Inflammatory macrophage (primary cell): Measurements from ENCODE around the gene SLC25A10.

Experiments used
- DNase-seq, 2 donors: peaks; one replicate each; pipeline ENCODE4 v3.0.0-alpha.2; 2020 to 2022

The SLC25A10 gene

DNA sequence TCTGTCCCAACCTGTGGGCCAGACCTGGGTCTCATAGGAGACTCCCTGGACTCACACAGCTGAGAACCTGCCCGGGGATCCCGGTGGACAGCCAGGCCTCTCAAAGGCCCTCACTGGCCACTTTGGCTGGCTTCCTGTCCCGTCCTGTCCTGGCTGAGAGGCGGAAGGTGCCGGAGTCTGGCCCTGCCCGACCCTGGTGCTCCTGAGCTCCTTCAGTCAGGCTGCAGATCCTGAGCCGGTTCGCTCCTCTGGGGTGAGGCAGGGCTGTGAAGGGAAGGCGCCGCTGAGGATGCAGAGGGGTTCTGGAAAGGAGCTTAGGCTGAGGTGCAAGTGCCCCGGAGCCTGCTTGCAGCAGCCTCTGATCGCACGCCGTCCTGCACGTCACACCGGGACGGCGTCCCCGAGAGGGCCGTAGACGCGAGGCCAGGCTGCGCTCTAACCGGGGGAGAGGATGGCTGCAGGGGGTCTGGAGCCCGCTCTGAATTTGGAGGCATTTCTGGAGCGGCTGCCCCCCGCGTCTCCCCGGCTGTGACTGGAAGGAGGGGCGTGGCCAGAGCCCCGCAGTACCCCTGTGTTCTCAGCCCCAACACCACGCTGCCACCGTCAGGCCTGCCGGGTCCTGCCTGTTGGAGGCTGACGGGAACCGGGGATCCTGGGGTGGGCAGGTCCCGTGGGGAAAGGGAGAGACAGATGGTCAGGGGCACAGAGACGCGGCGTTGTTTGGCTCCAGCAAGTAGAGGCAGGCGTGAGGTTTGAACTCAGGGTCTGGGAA lies 24.1 kb upstream of the SLC25A10 start:
- no peak for DNase-seq

- DNase-seq: no peak
These were observed 23.5 kb upstream of the SLC25A10 start for GRCh38 chr17:81688616-81689015.

- DNase-seq: no peak
These were observed 22.0 kb upstream of the SLC25A10 start for GRCh38 chr17:81690066-81690465.

DNA sequence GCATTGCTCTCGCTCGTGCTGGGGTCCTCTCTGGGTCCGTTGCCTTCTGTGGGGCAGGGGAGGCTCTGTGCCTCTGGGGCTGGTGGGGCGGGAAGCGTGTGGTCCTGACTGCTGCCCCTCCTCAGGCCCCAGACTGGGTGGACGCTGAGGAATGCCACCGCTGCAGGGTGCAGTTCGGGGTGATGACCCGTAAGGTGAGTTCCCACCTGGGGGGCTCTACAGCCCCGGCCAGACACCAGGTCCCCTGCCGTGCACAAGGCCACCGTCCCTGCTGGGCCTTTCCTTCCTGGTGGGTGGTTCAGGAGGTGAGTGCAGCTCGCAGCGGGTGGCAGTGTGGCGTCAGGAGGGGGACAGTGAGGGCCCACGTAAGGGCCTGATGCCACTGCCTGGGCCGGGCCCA lies 21.5 kb upstream of the SLC25A10 start:
- DNase-seq: no peak

GRCh38 chr17:81691196-81691595 lies 20.9 kb upstream of the SLC25A10 start:
- no peak for DNase-seq

- no peak for DNase-seq
These were observed 20.5 kb upstream of the SLC25A10 start for GRCh38 chr17:81691608-81692007.

DNA sequence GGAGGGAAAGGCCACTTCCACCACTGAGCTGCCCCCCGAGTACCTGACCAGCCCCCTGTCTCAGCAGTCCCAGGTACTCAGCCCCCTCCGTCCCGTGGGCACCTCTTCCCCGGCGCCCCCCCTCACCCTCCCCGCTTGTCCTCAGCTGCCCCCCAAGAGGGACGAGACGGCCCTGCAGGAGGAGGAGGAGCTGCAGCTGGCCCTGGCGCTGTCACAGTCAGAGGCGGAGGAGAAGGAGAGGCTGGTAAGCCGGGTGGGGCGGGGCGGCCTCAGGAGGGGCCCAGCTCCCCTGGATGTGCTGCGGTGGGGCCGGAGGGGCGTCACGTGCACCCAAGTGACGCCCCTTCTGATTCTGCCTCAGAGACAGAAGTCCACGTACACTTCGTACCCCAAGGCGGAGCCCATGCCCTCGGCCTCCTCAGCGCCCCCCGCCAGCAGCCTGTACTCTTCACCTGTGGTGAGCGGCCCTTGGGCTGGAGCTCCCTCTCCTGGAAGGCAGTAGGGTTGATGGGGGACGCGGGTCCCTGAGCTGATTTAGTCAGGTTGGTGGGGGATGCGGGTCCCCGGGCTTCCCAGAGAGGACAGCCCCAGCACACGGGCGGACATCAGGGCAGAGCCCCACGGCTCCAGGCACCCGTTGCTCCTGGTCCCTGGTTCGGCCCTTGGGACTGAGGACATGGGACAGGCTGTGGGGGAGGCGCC lies 18.4 kb upstream of the SLC25A10 start:
- DNase-seq: no peak

DNA sequence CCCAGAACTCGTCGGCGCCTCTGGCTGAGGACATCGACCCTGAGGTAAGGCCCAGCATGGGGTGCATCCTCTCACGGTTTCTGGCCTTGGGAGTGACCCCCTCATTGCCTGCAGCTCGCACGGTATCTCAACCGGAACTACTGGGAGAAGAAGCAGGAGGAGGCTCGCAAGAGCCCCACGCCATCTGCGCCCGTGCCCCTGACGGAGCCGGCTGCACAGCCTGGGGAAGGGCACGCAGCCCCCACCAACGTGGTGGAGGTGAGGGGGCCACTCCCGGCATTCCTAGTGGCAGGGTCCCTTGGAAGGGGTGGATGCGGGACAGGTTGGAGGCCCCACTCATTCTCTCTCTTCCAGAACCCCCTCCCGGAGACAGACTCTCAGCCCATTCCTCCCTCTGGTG lies 17.3 kb upstream of the SLC25A10 start:
- no peak for DNase-seq

- no peak for DNase-seq
These were observed 16.9 kb upstream of the SLC25A10 start for GRCh38 chr17:81695211-81695610.

DNA sequence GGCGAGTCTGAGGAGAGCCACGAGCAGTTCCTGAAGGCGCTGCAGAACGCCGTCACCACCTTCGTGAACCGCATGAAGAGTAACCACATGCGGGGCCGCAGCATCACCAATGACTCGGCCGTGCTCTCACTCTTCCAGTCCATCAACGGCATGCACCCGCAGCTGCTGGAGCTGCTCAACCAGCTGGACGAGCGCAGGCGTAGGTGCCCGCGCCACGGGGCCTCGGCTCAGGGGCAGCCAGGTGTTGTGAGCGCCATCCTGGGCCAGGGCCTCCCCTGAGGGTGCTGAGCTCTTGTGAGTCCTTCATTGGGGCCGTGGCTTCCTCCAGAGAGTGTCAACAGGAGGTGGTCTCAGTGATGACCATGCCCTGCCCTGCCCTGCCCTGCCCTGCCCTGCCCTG lies 16.3 kb upstream of the SLC25A10 start:
- DNase-seq: no peak

GRCh38 chr17:81696218-81696941 lies 15.7 kb upstream of the SLC25A10 start:
- no peak for DNase-seq

DNA sequence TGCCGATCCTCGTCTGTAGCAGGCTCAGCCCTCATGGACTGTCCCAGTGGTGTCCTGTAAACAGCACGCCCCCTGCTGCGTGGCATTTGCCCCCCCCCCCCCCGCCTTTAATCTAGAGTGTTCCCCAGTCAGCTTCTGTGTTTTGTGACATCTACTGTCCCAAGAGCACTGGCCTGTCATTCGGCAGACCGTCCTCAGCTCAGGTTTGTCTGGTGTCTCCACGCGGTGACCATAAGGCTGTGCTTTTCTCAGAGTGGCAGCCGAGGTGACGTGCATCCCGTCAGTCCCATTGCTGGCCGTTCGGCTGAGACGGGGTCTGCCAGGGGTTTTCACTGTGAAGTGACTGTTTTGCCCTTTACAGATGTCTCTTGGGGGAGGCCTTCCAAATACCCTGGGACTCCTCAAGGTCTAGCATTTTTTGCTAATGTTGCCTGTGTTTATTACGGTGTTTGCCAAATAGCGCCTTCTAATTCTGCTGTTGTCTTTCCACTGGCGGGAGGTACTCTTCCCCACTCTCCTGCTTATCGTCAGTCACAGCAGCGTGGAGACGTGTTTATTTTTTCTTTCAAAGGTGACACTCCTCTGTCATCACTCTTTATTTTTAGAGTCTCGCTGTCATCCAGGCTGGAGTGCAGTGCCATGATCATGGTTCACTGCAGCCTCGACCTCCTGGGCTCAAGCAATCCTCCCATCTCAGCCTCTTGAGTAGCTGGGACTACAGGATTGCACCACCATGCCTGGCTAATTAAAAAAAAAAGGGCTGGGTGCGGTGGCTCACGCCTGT lies 14.6 kb upstream of the SLC25A10 start:
- no peak for DNase-seq

DNA sequence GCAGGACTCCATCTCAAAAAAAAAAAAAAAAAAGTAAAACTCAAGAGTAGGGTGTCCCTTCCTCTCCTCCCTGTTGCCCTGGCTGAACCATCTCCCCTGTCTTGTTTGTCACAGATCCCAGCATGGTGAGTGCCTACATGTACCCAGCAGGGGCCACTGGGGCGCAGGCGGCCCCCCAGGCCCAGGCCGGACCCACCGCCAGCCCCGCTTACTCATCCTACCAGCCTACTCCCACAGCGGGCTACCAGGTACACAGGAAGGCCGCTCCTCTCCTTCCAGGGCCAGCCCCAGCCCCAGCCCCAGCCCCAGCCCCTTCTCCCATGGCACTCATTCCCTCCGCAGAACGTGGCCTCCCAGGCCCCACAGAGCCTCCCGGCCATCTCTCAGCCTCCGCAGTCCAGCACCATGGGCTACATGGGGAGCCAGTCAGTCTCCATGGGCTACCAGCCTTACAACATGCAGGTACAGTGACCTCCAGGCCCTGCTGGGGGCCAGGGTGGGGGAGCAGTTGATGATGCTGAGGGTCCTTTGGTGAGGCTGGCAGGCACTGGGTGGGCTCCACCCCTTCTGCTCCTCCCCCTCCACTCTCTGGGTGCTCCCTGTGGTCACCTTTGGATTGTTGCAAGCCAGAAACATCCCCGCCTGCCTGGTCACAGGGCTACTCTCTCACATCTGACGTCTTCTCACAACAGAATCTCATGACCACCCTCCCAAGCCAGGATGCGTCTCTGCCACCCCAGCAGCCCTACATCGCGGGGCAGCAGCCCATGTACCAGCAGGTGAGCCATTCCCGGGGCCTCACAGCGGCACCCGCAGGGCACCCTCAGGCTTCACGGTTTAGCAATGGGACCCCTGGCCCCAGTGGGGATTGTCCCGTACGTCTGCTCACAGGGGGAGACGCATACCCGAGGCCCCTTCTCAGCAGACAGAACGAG lies 11.5 kb upstream of the SLC25A10 start:
- no peak for DNase-seq

DNA sequence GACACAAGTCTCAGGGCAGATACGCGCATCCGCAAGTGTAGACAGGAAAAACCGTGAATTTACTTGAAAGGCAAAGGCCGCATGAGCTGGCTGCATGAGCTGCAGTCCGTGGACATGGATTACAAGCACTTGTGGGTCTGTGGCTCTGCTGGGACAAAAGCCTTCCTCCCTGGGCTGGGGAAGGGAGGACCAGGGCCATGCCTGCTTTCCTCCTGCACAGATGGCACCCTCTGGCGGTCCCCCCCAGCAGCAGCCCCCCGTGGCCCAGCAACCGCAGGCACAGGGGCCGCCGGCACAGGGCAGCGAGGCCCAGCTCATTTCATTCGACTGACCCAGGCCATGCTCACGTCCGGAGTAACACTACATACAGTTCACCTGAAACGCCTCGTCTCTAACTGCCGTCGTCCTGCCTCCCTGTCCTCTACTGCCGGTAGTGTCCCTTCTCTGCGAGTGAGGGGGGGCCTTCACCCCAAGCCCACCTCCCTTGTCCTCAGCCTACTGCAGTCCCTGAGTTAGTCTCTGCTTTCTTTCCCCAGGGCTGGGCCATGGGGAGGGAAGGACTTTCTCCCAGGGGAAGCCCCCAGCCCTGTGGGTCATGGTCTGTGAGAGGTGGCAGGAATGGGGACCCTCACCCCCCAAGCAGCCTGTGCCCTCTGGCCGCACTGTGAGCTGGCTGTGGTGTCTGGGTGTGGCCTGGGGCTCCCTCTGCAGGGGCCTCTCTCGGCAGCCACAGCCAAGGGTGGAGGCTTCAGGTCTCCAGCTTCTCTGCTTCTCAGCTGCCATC lies 10.6 kb upstream of the SLC25A10 start:
- no peak for DNase-seq

- peak; percentile 93 to 95 for DNase-seq
These were observed 8.9 kb upstream of the SLC25A10 start, which contains the start of gene MRPL12 for GRCh38 chr17:81702934-81703746. TSS of gene MRPL12 (plus strand) at chr17:81703367. CDS start at chr17:81703502, 135 bp downstream.

- no peak for DNase-seq
These were observed 8.1 kb upstream of the SLC25A10 start for GRCh38 chr17:81703747-81704654.

GRCh38 chr17:81705518-81706231 lies 6.4 kb upstream of the SLC25A10 start:
- no peak for DNase-seq

DNA sequence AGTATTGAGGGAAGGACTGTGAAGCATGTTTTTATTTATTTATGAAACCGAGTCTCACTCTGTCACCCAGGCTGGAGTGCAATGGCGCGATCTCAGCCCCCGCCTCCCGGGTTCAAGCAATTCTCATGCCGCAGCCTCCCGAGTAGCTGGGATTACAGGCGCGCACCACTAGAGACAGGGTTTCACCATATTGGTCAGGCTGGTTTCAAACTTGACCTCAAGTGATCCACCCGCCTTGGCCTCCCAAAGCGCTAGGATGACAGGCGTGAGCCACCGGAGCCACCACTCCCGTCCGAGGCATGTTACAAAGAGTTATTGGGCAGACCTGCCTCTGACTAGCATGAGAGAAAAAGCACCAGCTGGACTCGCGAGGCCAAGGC lies 5.9 kb upstream of the SLC25A10 start:
- no peak for DNase-seq
